GM18511 (cell line): ENCODE measurements around the gene OR52E4.

Source experiments
- ATAC-seq: cut with Tn5 transposase; IDR thresholded peaks from one replicate; pipeline ENCODE4 v1.9.1; 2021; ENCODE audit warnings: mild to moderate bottlenecking, moderate library complexity; ENCODE audit not compliant: unreplicated experiment

The OR52E4 gene

DNA sequence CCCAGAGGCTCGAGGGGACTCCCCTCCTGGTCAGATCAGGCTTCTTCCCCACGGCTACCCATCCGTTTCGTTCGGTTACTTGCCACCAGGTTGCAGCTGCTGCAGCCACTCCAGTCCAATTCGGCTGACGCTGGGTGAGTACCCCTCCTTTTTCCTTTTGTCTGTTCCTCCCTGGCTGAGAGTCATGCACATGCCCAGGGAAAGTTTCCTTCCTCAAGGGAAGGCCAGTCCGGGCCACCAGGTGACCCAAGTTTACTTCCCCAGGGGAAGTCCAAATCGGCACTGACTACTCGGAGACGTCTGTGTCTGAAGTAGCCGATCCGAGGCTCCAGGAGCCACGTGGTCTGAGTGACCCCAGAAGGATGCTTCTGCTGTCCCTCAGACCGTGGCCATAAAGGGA is 48.4 kb downstream of the OR52E4 start:
- ATAC-seq = no peak

DNA sequence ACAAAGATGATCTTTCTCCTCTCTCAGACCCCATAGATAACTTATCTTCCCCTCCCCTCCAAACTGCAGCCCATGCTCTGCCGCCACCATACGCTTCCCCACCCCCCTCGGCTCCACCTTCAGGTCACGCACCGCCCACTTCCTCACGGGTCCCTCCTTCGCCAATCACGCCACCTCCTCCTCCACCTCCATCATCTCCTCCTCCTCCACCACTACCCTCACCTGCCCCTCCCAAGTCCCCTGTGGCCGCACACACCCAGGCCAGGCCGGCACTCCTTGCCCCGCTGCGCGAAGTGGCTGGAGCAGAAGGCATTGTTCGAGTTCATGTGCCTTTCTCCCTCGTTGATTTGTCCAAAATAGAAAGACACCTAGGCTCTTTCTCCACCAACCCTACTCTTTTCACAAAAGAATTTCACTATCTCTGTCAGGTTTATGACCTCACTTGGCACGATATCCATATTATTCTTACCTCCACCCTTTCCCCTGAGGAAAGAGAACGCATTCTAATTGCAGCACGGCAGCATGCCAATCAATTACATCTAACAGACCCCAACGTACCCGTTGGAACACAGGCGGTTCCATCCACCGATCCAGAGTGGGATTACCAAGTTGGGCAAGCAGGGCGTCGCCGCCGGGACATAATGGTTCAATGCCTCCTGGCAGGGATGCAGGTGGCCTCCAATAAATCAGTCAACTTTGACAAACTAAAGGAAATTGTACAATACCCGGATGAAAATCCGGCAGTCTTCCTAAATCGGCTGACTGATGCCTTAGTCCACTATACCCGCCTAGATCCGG is 49.3 kb downstream of the OR52E4 start:
- ATAC-seq = no peak

DNA sequence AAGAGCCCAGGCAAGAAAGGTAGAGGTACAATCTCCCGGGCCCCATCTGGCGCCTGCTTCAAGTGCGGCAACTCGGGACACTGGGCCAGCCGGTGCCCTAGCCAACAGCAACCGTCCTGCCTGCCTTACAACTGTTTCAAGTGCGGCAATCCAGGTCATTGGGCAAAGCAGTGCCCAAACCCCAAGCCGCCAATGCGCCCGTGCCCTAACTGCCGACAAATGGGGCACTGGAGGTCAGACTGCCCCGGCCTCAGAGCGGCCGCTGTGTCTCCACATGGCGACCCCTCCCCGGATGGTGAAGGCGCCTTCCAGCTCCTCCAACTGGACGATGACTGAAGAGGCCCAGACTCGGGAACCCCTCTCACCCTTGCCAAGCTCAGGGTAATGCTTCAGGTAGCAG is 50.2 kb downstream of the OR52E4 start:
- ATAC-seq = no peak

DNA sequence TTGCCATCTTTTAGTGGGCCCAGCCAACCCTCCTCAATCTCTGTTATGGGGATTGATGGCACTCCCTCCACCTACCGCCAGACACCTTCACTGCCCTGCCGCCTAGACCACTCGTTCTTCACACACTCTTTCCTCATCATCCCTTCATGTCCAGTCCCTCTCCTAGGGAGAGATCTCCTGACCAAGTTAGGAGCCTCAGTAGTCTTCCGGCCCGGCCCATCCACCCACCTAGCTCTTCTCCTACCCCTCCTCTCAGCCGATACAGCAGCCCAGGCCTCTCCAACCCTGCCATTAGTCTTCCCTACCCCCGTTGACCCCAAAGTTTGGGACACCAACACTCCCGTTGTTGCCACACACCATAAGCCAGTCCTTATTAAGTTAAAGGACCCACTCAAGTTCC is 50.6 kb downstream of the OR52E4 start:
- ATAC-seq = no peak

DNA sequence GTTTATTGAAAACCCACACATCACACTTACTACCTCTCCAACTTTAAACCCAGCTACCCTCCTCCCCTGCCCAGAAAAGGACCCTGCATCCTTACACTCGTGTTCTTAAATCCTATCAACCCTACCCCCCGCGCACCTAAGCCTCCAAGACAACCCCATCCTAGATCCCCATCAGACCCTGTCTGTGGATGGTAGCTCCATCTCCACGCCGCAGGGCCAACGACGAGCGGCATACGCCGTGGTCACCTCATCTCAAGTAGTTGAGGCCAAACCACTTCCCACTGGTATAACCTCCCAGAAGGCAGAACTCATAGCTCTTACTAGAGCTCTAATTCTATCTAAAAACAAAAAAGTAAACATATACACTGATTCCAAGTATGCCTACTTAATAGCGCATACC is 52.2 kb downstream of the OR52E4 start:
- ATAC-seq = no peak

DNA sequence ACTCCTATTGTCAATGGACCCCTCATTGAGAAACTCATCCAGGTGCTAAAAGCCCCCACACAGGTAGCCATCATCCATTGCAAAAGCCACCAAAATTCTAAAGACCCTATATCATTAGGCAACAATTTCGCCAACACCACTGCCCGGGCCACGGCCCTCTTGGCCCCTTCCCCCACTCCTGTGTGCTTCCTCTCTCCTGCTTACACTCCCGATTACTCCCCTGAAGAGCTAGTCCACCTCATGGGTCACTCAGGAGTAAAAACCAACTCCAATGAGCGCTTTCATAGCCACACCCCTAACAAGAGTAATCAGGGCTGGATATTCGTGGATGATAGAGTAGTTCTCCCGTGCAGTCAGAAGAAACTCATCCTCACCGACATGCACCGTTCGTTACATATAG is 52.7 kb downstream of the OR52E4 start:
- no peak for ATAC-seq
